Femur (tissue), 1 donor: Measurements from ENCODE around the gene FRMD4A.

ENCODE experiments used
- DNase-seq: peaks from one replicate; pipeline ENCODE4 v3.0.0-alpha.2; 2017

FRMD4A gene

DNA sequence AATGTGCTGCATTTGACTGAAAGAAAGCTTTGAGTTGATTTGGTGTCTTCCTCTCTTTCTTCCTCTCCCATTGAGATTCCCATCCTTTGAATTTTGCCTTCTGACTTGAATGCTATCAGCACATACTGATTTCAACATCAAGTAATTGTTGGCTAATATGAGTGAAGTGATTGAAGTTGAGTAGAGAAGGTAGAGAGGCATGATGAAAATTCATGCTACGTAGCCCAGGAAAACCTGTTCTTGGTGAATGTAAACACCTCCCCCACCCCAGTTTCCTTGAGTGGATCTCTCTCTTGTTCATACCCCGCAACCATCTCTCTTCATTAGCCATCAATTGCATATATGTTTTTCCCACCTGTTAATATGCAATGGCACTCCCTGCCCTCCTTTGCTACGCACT is 193.3 kb downstream of the FRMD4A start:
- DNase-seq, result no peak

DNA sequence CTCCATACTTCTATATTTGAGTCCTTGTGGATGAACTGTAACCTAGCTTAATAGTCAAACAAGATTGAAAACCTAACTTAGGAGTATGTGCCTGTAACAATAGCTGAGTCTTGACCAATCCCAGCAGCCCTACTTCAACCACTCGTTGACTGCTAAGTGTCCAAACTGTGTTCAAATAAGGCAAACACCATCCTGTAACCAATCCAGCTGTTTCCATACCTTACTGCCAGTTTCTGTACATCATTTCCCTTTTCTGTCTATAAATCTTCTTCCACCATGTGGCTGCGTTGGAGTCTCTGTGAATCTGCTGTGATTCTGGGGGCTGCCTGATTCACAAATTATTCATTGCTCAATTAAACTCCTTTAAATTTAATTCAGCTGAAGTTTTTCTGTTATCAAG is 195.5 kb downstream of the FRMD4A start:
- DNase-seq, result peak; percentile 24

DNA sequence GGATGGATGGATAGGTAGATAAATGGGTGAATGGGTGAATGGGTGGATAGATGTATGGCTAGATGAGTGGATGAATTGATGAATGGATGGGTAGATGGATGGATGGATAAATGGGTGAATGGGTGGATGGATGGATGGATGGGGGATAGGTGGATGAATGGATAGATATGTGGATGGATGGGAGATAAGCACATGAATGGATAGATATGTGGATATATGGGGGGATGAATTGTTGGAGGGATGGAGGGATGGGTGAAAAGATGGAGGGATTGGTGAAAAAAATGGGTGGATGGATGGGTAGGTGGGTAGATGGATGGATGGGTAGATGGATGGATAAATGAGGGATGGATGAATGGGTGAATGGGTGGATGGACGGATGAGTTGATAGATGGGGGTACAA is 196.4 kb downstream of the FRMD4A start:
- DNase-seq, result no peak

DNA sequence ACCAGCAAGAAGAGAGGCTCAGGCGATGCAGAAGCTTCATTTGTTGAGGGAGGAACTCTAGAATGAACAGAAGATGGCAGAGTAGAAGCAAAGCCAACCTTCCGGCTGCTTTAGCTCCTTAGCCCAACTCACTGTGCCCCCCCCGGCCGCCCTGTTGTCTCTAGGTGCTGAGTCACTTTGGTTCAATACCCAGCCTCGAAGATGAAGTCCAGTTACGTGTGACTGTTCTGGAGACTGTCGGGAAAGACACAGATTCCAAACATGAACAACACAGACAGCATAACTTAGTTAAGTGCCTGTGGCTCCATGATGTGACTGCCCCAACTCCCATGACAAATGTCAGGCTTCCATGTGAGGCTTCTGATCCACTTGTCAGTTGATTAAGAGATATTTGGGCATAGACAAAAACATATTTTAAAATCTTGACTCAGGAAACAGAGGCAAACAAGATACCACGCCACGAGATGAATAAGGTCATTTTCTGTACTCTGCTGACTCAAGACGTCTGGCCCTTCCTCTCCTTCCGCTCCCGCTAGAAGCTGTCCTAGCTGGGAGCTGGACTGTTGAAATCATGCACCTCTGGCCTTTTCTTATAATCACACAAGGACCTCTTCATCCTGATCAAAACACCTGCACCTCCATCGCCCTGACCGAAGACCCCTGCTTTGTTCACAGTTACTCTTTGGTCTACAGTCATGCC is 199.3 kb downstream of the FRMD4A start:
- no peak for DNase-seq

DNA sequence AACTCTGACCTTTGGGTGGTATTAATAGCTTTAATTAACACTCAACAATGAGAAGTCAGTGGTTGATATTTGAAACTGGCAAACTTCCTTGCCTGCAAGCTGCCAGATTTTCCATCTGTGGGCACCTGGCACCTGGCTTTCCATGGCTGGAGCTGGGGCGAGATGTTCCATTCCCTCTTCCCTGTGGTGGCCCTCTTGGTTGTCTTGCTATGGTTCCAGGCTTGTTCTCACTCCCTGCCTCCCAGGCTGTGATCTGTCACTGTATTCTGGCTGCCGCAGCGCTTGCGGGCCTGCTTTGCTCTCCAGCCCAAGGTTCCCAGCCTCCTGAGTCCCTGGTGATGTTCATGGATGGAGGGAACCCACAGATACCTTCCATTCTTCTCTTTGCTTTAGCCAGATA is 201.0 kb downstream of the FRMD4A start:
- DNase-seq, result no peak

DNA sequence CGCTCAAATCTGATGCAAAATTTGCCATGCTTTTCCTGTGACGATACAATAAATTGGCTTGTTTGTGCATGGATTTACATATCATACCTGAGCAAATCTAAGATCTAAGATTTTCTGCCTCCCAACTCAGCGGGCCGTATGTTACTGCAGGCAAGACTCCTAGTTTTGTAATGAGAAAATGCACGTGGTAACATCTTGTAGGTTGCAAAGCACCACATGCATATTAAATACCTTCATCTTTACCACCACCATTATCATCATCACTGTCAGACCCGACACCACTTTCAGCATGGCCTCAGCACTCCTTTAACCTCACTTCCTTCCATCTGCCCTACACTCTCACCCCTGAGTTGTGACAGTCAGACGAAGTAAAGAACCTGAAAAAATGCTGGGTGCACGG is 202.2 kb downstream of the FRMD4A start:
- DNase-seq, result no peak

DNA sequence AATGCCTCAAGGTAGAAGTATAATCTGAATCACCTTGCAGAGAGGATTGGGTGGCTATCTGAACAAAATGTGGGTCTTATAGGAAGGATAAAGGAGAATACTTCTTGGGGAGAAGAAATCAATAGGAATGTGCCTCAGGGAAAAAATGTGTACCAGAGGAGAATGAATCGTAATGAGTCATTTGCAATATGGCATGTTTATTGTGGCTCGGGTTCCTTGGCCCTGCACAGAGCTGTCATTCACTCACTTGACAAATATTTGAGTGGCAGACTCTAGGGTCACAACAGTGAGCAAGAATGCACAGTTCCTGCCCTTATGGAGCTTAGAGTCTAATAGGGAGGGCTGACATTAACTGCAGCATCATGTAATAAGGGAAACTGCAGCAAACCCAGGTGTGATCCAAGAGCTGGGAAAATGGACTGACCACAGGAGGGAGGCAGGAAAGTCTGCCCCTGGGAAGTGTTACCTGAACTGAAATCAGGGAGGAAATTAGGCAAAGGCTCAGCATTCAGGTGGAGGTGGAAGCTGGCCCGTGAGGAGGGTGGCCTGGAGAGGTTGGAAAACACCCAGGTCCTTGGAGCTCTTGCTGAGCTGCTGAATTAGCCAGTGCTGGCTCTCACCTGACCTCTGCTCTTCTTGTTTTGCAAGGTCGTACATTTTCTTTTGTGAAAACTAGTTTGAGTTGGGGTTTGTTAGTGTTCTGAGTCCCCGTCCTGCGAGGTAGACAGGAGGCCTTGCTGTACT is 203.9 kb downstream of the FRMD4A start:
- DNase-seq, result no peak

DNA sequence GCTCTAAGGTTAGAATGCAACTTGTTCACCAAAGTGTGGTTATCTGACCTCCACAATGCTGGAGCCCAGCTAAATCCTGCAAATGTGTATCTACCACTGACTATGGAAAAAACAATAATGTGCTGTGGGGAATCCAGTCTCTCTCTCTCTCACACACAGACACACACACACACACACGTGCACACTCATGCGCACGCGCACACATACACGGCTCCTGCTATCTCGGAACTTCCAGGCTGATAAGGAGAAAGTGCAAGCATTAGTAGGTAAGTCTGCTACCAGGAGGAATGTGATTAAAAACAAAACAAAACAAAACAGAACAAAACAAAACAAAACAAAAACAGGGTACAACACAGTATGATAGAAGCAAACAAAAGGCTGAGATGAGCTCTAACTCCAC is 205.2 kb downstream of the FRMD4A start:
- no peak for DNase-seq

DNA sequence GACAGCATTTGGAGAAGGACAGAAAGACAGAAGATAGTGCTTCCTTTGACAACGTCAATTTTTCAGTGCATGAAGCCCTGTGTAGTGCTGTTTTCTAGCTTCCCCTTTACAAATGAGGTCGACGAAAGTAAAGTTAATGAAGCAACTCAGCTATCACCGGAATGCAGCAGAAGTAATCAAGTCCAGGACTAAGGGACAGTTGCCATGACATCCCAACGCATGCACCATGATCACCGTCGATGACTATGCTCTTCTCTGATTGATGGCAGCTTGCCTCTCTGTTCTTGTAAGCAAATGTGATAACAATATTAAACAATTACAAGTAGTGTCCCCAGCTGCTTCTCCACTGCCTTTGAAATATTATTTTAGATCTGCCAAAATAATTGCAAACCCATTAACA is 205.8 kb downstream of the FRMD4A start:
- no peak for DNase-seq

DNA sequence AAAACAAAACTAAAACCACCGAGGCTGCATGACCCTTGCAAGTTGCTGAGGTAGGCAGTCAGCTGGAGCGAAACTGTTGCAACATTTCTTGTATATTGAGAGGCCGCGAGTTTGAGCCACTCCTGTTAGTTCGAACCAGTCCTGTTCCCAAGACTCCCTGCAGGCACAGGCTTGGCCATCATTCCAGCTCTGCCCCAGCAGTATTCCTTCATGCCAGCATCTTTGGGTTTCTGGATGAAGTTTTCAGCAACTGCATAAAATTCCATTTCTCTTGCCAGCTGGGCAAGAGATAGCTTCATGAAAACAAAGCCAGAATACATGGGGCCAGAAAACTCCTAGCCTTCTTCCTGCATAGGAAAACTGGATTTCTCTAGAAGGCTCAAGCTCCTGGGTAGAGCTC is 207.6 kb downstream of the FRMD4A start:
- DNase-seq, result peak; percentile 26

DNA sequence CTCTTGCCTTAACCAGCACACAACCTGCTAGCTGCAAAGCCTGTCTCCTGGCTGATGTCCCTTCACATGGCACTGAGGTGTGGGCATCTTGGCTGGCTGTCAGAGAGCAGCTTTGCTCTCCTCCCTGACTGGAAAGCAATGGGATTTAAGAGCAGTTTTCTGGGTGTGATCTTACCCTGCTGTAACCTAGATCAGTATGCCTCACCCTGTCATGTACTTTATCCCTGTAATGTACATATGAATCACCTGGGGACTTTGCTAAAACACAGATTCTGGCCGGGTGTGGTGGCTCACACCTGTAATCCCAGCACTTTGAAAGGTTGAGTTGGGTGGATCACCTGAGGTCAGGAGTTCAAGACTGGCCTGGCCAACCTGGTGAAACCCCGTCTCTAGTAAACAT is 209.9 kb downstream of the FRMD4A start:
- no peak for DNase-seq

DNA sequence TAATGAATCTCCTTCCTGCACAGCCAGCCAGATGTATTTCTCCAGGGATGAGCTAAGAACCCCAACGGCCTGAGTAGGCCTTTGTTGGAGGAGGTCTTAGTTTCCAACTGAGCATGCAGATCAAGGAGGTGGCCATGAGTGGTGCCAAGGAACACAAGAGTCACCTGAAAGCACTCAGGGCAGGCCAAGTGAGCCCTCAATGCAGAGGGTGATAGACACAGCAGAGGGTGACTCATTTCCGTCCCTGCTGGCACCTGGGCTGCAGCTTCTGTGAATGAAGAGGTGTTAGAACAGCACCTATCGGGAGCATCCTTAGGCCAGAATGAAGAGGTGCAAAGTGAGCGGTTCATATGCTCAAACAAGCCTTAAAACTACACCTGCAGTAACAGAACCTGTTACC is 211.8 kb downstream of the FRMD4A start:
- no peak for DNase-seq

DNA sequence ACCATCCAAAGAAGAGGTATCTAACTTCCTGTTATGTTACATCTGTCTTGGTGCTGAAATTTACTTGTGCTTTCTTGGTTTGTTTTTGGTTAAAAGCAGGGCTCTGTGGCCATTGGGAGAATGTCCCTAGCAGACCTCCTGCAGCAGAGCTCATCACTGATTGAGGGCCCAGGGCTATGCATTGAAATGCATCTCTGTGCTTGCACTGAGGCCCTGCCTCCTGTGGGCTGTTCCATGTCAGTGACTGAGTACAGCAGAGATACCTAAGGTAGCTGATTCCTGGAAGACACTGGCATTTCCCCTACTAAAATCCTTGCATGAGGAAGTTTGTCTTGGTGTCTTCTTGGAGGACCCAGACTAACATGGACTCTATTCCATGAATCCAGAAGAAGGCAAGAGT is 213.9 kb downstream of the FRMD4A start:
- no peak for DNase-seq

DNA sequence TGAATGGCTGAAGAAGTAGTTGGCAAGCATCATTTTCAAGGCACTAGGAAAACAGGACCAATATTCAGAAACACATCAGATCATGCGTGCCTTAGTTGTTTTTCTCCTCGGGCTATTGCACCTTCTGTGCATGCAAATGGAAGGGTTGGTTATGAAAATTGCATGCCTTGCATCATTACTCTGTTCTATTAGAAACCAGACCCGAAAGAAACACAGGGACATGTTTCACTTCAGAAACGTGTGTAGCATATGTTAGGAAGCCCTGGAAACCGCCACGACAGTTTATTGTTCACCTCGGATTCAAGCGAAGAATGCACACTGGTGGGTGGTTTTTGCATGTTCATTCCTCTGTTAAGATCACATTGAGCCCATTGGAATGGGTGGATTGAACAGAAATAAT is 214.7 kb downstream of the FRMD4A start:
- no peak for DNase-seq

DNA sequence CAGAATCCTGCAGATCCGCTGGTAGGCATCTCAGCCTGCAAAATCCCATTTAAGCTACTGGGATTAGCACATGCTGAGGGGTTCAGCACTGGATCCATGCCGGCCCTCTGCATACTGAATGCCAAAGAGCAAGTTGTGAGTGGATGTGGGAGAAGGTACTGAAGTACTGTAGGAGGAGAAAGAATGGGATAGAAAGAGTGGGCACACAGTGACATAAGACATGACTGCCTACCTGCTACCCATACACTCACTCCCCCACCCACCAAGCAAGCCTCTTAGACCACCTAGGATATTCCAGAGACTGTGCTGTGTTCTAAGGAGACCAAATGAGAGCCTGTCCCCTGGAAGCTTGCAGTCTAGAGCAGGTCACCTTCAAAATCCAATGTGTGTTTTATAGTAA is 215.9 kb downstream of the FRMD4A start:
- DNase-seq, result no peak

DNA sequence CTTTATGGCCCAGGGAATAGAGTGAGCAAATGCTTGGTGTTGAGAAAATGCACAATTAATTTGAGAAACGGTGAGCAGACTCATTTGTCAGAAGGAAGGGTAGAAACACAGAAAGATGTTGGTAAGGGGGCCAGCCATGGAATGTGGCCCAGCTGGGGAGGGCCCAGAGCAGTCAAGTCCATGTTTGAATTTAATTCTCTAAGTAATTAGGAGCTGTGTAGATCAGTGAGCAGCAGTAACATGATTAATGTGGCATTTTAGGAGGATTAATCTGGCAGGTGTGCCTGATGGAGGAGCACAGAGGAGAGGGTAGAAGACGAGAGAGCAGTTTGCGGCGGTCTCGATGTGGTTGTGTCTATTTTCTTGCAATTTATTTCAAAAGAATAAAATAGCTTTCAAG is 218.7 kb downstream of the FRMD4A start:
- DNase-seq, result no peak

DNA sequence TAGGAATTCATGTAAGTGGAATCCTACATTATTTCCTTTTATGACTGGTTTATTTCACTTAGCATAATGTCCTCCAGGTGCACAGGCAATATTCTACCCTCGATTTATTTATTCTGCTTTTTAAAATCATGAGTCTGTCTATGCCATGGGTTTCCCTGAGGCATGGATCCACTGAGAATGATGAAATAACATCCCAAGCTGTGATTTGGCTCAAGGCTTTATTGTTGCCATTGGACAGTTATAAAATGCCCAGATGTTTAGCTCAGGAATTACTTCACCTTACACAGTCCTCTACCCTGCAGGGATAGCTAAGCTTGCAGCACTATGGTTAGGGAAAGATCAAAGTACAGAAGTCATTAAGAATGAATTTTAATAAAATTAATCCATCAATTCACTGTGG is 219.5 kb downstream of the FRMD4A start:
- no peak for DNase-seq

DNA sequence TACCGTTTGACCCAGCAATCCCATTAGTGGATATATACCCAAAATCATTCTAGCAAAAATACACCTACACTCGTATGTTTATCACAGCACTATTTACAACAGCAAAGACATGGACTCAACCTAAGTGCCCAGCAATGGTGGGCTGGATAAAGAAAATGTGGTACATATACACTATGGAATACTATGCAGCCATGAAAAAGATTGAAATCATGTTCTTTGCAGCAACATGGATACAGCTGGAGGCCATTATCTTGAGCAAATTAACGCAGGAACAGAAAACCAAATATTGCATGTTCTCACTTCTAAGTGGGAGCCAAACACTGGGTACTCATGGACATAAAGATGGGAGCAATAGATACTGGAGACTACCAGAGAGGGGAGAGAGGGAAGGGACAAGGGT is 223.9 kb downstream of the FRMD4A start:
- DNase-seq, result no peak

DNA sequence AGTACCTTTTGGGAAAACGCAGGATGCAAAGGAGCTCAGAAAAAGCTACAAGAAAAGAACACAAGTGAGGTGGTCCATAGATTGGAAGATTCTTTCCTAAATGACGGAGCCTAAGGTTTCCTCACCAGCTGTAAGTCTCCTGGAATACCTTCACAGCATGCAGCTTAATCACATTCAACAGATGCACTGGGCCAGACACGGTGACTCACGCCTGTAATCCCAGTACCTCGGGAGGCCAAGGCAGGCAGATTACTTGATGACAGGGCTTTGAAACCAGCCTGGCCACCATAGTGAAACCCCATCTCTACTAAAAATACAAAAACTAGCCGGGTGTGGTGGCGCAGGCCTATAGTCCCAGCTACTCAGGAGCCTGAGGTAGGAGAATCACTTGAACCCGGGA is 228.7 kb downstream of the FRMD4A start:
- no peak for DNase-seq

DNA sequence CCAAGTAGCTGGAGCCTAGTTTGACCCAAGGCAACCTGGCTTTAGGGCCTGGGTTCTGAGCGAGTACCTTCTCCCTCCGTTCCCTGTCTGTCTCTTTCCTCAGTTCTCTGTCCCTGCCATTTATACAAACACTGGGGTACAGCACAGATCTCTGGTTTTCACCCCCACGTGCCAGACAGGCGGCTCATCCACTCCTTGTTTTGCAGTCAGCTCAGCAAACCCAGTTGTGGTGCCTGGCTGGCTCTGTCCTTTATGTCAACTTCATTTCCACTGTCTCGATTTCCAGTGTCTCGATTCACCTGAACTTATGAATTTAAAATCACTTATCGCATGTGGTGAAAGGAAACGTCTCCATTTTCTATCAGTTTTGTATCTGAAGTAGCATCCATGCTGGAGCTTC is 230.8 kb downstream of the FRMD4A start:
- no peak for DNase-seq

DNA sequence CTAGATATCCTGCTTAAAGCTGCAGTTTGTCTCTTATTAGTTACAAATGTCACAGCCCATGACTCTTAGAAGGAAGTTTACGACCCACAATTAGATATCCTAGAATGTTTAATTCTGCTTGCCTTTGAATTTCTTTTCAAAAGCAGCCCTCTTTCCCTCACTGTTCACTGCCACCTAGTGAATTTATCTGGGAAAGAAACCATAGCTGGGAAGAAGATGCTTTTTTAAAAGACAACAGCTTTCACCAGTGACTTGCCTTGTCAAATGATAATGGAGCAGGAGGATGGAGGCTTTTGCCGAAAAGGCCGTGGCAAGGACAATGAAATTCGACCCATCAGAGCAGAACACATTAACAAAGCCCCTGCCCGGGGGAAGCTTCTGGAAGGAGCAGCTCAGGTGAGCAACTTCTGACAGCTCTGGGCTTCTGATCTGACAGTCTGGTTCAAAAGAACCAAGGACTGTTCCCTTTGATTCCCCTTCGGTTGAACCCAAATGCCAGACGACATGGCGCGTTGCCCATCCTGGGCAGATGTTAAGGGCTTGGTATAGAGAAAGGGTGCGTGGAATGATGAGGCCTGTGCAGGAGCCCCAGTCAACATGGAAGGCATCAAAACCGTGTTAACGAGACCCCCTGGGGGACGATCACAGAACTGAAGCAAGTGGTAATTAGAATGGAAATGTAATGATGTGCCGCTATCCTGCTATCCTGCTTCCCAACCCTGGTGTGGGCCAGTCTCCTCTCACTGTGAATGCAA is 236.8 kb downstream of the FRMD4A start:
- DNase-seq, result no peak

DNA sequence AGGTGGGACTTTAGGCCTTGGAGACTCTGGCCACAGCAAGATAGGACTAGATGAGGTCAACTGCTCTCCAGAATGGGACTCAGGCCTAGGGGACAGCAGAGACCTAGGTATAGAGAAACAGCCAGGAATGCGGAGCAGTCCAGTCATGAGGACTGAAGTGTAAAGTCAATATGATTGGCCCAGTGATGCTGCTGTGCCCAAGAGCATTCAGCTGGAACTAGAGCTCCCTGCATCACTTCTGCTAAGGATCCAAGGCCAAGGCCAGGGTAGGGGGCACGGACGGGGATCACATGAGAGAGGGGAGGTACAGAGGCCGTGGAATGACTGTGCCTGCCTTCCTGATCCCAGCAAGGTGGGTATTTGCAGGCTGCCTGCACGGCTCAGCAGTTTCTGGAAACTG is 237.9 kb downstream of the FRMD4A start:
- no peak for DNase-seq

DNA sequence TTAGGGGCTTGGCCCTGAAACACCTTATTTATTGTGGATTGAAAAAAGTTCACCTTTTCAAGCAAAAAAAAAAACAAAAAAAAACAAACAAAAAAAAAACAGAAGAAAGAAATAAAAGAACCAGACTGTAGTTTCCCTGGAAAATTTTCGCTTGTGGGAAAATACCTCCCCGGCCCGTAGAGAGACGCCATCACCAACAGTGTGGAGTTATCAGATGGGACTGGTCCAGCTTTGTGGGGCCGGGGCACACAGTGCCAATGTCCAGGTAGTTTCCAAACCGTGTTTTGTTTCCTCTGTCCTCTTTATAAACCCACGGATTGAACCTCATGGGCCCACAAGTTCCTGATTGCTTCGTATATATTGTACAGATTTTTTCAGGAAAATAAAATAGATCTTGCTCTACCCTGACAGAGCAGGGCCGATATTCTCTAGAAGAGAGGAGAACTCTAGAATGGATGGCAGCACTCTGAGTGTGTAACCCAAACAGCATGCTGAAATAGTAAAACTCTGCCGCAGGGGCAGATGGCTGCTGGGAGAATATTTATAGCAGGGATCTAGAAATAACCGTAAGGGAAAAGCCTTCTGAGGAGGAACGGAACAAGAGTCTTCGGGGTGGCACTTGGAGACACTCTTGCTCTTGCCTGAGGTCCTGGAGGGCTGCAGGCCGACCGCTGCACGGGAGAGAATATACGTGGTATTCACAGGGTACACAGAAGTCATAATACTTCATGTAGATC is 241.0 kb downstream of the FRMD4A start:
- no peak for DNase-seq
